Measurements from ENCODE around the gene SCN1A. TPM values are rescaled to one million over a fixed set of nuclear protein-coding genes. Genes with fewer than 3 reads are reported as not detected.

SCN1A gene
- polyA plus RNA-seq, 1 donor (not counting 4 experiments of a cell fraction or from before 2014, with no cell fraction given), result not detected

- no peak overlapping the region for H3K4me3 ChIP-seq (ENCODE audit: control insufficient read depth in 2 of 3, extremely low read depth in 1 of 3, insufficient read depth in 2 of 3, low read depth in 1 of 3, low read length in 3 of 3)
- H3K4me2 ChIP-seq (ENCODE audit: control insufficient read depth, extremely low read depth, insufficient read depth, low read depth, low read length), result no peak overlapping the region
- H3K9me1 ChIP-seq (ENCODE audit: control insufficient read depth, extremely low read depth, insufficient read depth, low read length), result no peaks in the 10 kb centered on the region
- dilution Hi-C loops (cut with MboI; ENCODE audit: extremely low pct_ligation_motif_present, low sequenced_read_pairs), result no loop called here
- TF ChIP-seq EZH2 (IDR thresholded peaks at IDR 0.05; ENCODE audit: low read length), result no peak
- TF ChIP-seq, protein P1, sequence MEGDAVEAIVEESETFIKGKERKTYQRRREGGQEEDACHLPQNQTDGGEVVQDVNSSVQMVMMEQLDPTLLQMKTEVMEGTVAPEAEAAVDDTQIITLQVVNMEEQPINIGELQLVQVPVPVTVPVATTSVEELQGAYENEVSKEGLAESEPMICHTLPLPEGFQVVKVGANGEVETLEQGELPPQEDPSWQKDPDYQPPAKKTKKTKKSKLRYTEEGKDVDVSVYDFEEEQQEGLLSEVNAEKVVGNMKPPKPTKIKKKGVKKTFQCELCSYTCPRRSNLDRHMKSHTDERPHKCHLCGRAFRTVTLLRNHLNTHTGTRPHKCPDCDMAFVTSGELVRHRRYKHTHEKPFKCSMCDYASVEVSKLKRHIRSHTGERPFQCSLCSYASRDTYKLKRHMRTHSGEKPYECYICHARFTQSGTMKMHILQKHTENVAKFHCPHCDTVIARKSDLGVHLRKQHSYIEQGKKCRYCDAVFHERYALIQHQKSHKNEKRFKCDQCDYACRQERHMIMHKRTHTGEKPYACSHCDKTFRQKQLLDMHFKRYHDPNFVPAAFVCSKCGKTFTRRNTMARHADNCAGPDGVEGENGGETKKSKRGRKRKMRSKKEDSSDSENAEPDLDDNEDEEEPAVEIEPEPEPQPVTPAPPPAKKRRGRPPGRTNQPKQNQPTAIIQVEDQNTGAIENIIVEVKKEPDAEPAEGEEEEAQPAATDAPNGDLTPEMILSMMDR (optimal IDR thresholded peaks at IDR 0.05 in 1 of 3, IDR thresholded peaks at IDR 0.05 in 1 of 3, conservative IDR thresholded peaks at IDR 0.05 in 1 of 3; ENCODE audit: extremely low read depth in 1 of 3, insufficient read depth in 2 of 3, low read length in 3 of 3), result no peak
- no peaks in the 10 kb centered on the region for H4K20me1 ChIP-seq (ENCODE audit: control insufficient read depth, extremely low read depth, insufficient read depth, low read length)
- no peaks in the 10 kb centered on the region for H3K4me1 ChIP-seq (ENCODE audit: control insufficient read depth, extremely low read depth, insufficient read depth, low read length)
- H2AFZ ChIP-seq (ENCODE audit: control insufficient read depth, low read length), result no peak overlapping the region
- no peak overlapping the region for H3K9ac ChIP-seq (ENCODE audit: control insufficient read depth, extremely low read depth, insufficient read depth, low read length)
- DNase-seq (ENCODE audit: low read depth, low spot score), result no peak
- H3K79me2 ChIP-seq (ENCODE audit: control insufficient read depth, insufficient read depth, low read length), result no peaks in the 10 kb centered on the region
- H3K27me3 ChIP-seq (ENCODE audit: control insufficient read depth, extremely low read depth, insufficient read depth, low read length), result no peaks in the 10 kb centered on the region
- H3K36me3 ChIP-seq (ENCODE audit: control insufficient read depth in 2 of 2, extremely low read depth in 1 of 2, insufficient read depth in 2 of 2, low read length in 2 of 2), result no peaks in the 10 kb centered on the region
- H3K27ac ChIP-seq (ENCODE audit: control insufficient read depth, insufficient read depth, low read length), result no peak overlapping the region
- FAIRE-seq, result no peak
- H3K9me3 ChIP-seq (ENCODE audit: control insufficient read depth, low read depth, low read length), result no peaks in the 10 kb centered on the region
Observed at GRCh38 chr2:166133653-166134052, 5.8 kb upstream of the SCN1A start.

DNA sequence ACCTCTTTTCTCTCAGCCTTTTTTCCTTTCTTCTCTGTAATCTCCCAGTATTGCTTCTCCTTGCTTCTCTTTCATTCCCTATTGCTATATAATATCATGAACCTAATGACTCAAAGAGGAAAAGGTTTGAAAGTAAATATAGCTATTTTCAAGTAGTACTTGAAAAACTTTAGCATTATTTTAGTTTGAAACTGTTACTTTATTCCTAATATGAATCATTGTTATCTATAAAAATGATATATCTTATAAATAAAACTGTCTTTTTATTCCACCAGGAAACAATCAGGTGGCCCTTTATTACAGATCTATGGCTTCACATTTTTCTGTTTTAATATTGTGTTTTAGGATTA lies 311 bp upstream of the SCN1A start:
- H3K27ac ChIP-seq (ENCODE audit: control insufficient read depth, insufficient read depth, low read length), result no peak overlapping the region
- no peaks in the 10 kb centered on the region for H3K27me3 ChIP-seq (ENCODE audit: control insufficient read depth, extremely low read depth, insufficient read depth, low read length)
- FAIRE-seq, result no peak
- H3K9me3 ChIP-seq (ENCODE audit: control insufficient read depth, low read depth, low read length), result no peaks in the 10 kb centered on the region
- H3K4me1 ChIP-seq (ENCODE audit: control insufficient read depth, extremely low read depth, insufficient read depth, low read length), result no peaks in the 10 kb centered on the region
- H3K79me2 ChIP-seq (ENCODE audit: control insufficient read depth, insufficient read depth, low read length), result no peaks in the 10 kb centered on the region
- no peak overlapping the region for H3K4me2 ChIP-seq (ENCODE audit: control insufficient read depth, extremely low read depth, insufficient read depth, low read depth, low read length)
- no peaks in the 10 kb centered on the region for H3K36me3 ChIP-seq (ENCODE audit: control insufficient read depth in 2 of 2, extremely low read depth in 1 of 2, insufficient read depth in 2 of 2, low read length in 2 of 2)
- dilution Hi-C loops (cut with MboI; ENCODE audit: extremely low pct_ligation_motif_present, low sequenced_read_pairs), result no loop called here
- DNase-seq (ENCODE audit: low read depth, low spot score), result no peak
- H3K4me3 ChIP-seq (ENCODE audit: control insufficient read depth in 2 of 3, extremely low read depth in 1 of 3, insufficient read depth in 2 of 3, low read depth in 1 of 3, low read length in 3 of 3), result no peak overlapping the region
- H2AFZ ChIP-seq (ENCODE audit: control insufficient read depth, low read length), result no peak overlapping the region
- no peaks in the 10 kb centered on the region for H4K20me1 ChIP-seq (ENCODE audit: control insufficient read depth, extremely low read depth, insufficient read depth, low read length)
- H3K9me1 ChIP-seq (ENCODE audit: control insufficient read depth, extremely low read depth, insufficient read depth, low read length), result no peaks in the 10 kb centered on the region
- TF ChIP-seq, protein P1 (optimal IDR thresholded peaks at IDR 0.05 in 1 of 3, IDR thresholded peaks at IDR 0.05 in 1 of 3, conservative IDR thresholded peaks at IDR 0.05 in 1 of 3; ENCODE audit: extremely low read depth in 1 of 3, insufficient read depth in 2 of 3, low read length in 3 of 3), result no peak
- no peak for TF ChIP-seq EZH2 (IDR thresholded peaks at IDR 0.05; ENCODE audit: low read length)
- H3K9ac ChIP-seq (ENCODE audit: control insufficient read depth, extremely low read depth, insufficient read depth, low read length), result no peak overlapping the region
